Nephron (organoid): Measurements from ENCODE around the gene THAP11.
A peak's percentile ranks its signal among the peaks of the same experiment; 100 is the strongest.

Source experiments
- H3K27ac Mint-ChIP-seq, 3 experiments: 2 replicates each; pipeline ENCODE4 v1.8.0; 2020; ENCODE audit warnings: mixed read lengths in 3 of 3, mild to moderate bottlenecking in 2 of 3, moderate library complexity in 1 of 3
- H3K27me3 Mint-ChIP-seq: 2 replicates; pipeline ENCODE4 v1.8.0; 2021; ENCODE audit warnings: low read depth, mild to moderate bottlenecking, moderate library complexity, mixed read lengths
- H3K36me3 Mint-ChIP-seq: 2 replicates; pipeline ENCODE4 v1.8.0; 2020; ENCODE audit warnings: low read depth, mixed read lengths
- H3K4me1 Mint-ChIP-seq: 2 replicates; pipeline ENCODE4 v1.8.0; 2020; ENCODE audit warnings: mixed read lengths
- H3K4me3 Mint-ChIP-seq, 3 experiments: 2 replicates each; pipeline ENCODE4 v1.8.0; 2020; ENCODE audit warnings: mild to moderate bottlenecking in 3 of 3, mixed read lengths in 3 of 3, moderate library complexity in 2 of 3
- H3K9me3 Mint-ChIP-seq: 2 replicates; pipeline ENCODE4 v1.8.0; 2020; ENCODE audit warnings: mixed read lengths
- CTCF ChIP-seq, 3 experiments: fragments of 200-600 bp; sonication (generic); IDR thresholded peaks; one replicate each; pipeline ENCODE4 v1.5.0; 2021; ENCODE audit warnings: antibody characterized with exemption in 3 of 3; ENCODE audit not compliant: unreplicated experiment in 3 of 3

Gene THAP11

GRCh38 chr16:67874372-67874771 is 32.3 kb downstream of the THAP11 start:
- Mint-ChIP-seq H3K4me1 (peaks cover 22% of the 10 kb centered on the region), H3K9me3 (no peaks in the 10 kb centered on the region), H3K4me3 (peak overlapping the region; percentile 91 to 97 (median 96)), H3K27me3 (no peaks in the 10 kb centered on the region), H3K27ac (peak overlapping the region; percentile 80 to 96 (median 85)), H3K36me3 (peaks cover 39% of the 10 kb centered on the region)
- TF ChIP-seq CTCF (IDR thresholded peaks at IDR 0.05; ENCODE audit: unreplicated experiment in 3 of 3): no peak

- Mint-ChIP-seq H3K4me3 (no peak overlapping the region), H3K4me1 (peaks cover 32% of the 10 kb centered on the region), H3K27me3 (no peaks in the 10 kb centered on the region), H3K27ac (no peak overlapping the region), H3K9me3 (no peaks in the 10 kb centered on the region), H3K36me3 (peaks cover 41% of the 10 kb centered on the region)
- TF ChIP-seq CTCF (IDR thresholded peaks at IDR 0.05; ENCODE audit: unreplicated experiment in 3 of 3): no peak
These were observed 34.9 kb downstream of the THAP11 start for GRCh38 chr16:67877064-67877463.

GRCh38 chr16:67878232-67878631 is 36.1 kb downstream of the THAP11 start:
- Mint-ChIP-seq H3K9me3 (no peaks in the 10 kb centered on the region), H3K4me3 (no peak overlapping the region), H3K4me1 (peaks cover 41% of the 10 kb centered on the region), H3K27me3 (no peaks in the 10 kb centered on the region), H3K27ac (no peak overlapping the region), H3K36me3 (peaks cover 44% of the 10 kb centered on the region)
- TF ChIP-seq CTCF (IDR thresholded peaks at IDR 0.05; ENCODE audit: unreplicated experiment in 3 of 3): no peak

- no peak for TF ChIP-seq CTCF (IDR thresholded peaks at IDR 0.05; ENCODE audit: unreplicated experiment in 3 of 3)
- no peaks in the 10 kb centered on the region for H3K9me3 Mint-ChIP-seq
- H3K4me1 Mint-ChIP-seq: peaks cover 42% of the 10 kb centered on the region
- H3K36me3 Mint-ChIP-seq: peaks cover 47% of the 10 kb centered on the region
- H3K4me3 Mint-ChIP-seq: no peak overlapping the region
- H3K27me3 Mint-ChIP-seq: no peaks in the 10 kb centered on the region
- no peak overlapping the region for H3K27ac Mint-ChIP-seq
These were observed 36.7 kb downstream of the THAP11 start for GRCh38 chr16:67878846-67879245.

- H3K9me3 Mint-ChIP-seq: no peaks in the 10 kb centered on the region
- peaks cover 49% of the 10 kb centered on the region for H3K36me3 Mint-ChIP-seq
- no peaks in the 10 kb centered on the region for H3K27me3 Mint-ChIP-seq
- peaks cover 39% of the 10 kb centered on the region for H3K4me1 Mint-ChIP-seq
- H3K4me3 Mint-ChIP-seq: no peak overlapping the region
- H3K27ac Mint-ChIP-seq: no peak overlapping the region
- no peak for TF ChIP-seq CTCF (IDR thresholded peaks at IDR 0.05; ENCODE audit: unreplicated experiment in 3 of 3)
These were observed 37.3 kb downstream of the THAP11 start for GRCh38 chr16:67879462-67879861.

- TF ChIP-seq CTCF (IDR thresholded peaks at IDR 0.05; ENCODE audit: unreplicated experiment in 3 of 3): no peak
- no peak overlapping the region for H3K27ac Mint-ChIP-seq
- no peaks in the 10 kb centered on the region for H3K27me3 Mint-ChIP-seq
- H3K4me1 Mint-ChIP-seq: peaks cover 38% of the 10 kb centered on the region
- H3K36me3 Mint-ChIP-seq: peaks cover 51% of the 10 kb centered on the region
- H3K9me3 Mint-ChIP-seq: no peaks in the 10 kb centered on the region
- peak overlapping the region in 1 of 3 experiments; percentile 59 for H3K4me3 Mint-ChIP-seq
These were observed 37.8 kb downstream of the THAP11 start for GRCh38 chr16:67879936-67880335.
